Pancreas (tissue), 10 donors: ENCODE data around the gene WNT10A. TPM values are rescaled to one million over a fixed set of nuclear protein-coding genes. Genes with fewer than 3 reads are reported as not detected.
"Not testable (repeated sequence)": the region's sequence is repeated elsewhere in the genome, so short reads cannot be mapped to it uniquely, and the experiment has no call there.

Source experiments
- ATAC-seq, 4 donors: fragments of 200-7000 bp; cut with Tn5 transposase; one replicate each; pipeline versions ENCODE4 v1.8.0 to v1.9.1; 2020; ENCODE audit warnings: mild to moderate bottlenecking in 4 of 4, moderate library complexity in 4 of 4
- DNase-seq, 6 donors: peaks; one replicate each; pipeline ENCODE4 v3.0.0-alpha.2; 2020
- FAIRE-seq: peaks from 2 replicates; lab custom pipeline; 2012; peaks lifted over from hg19 to GRCh38; lab: Jason Lieb, UNC
- H3K27ac ChIP-seq, 4 donors: fragments of 200-600 bp; sonication (generic); 1 replicate in 3 of 4; 2 replicates in 1 of 4; pipeline versions ENCODE4 v1.5.0 to v1.8.0; 2020
- H3K27me3 ChIP-seq, 4 donors: fragments of 200-600 bp; one replicate each; pipeline ENCODE4 v1.8.0; 2021
- H3K36me3 ChIP-seq, 3 donors: fragments of 200-600 bp; sonication (generic) in 1 of 3; one replicate each; pipeline versions ENCODE4 v1.5.0 to v1.8.0; 2020 to 2021
- H3K4me1 ChIP-seq, 3 donors: fragments of 200-600 bp; one replicate each; pipeline ENCODE4 v1.8.0; 2021
- H3K4me3 ChIP-seq, 4 donors: fragments of 200-600 bp; sonication (generic) in 2 of 4; one replicate each; pipeline versions ENCODE4 v1.5.0 to v1.8.0; 2020 to 2021
- H3K9me3 ChIP-seq, 4 donors: fragments of 200-600 bp; one replicate each; pipeline ENCODE4 v1.8.0; 2021
- CTCF ChIP-seq, 4 donors: fragments of 200-600 bp; sonication (generic) in 3 of 4; IDR thresholded peaks; one replicate each; pipeline versions ENCODE4 v1.5.0 to v1.8.0; 2021; ENCODE audit warnings: antibody characterized with exemption in 4 of 4
- WGBS, 2 donors: extraction: QIAGEN DNeasy Blood & Tissue Kit; methylation state at CpG; one replicate each; pipeline ENCODE4 v1.1.7; 2013; 5-methylcytosine and 5-hydroxymethylcytosine counted together
- intact Hi-C, 3 donors: fragments of 100-400 bp; cut with DNase I; formaldehyde crosslinking; loops; one replicate each; pipeline versions ENCODE4 v1.11.1 to v1.14.2; 2022
- polyA plus RNA-seq, 2 donors: library from polyadenylated mRNA; stranded (reverse); fragments of 200-250 nt; gene quantifications; one replicate each; pipeline ENCODE4 v1.2.3, GENCODE V29; 2013
- total RNA-seq, 6 donors: library from RNA; stranded (reverse); fragmentation: NEBNext Ultra II Directional in 4 of 6; extraction: Animal tissue kit (Norgen Biotek cat#: 25700) in 4 of 6; gene quantifications; one replicate each; pipeline versions ENCODE4 v1.2.1 to v1.2.4, GENCODE V29; 2021 to 2023
- donor health status: healthy with polysubstance abuse.
- donor health status: DM: no; HTN: no; CAD: no; lungs with moderate emphysema.
- donor health status: DM: no; HTN: no; CAD: no.
- donor health status: control.
- donor health status: control.
- donor health status: Bipolar disorder and iron deficiency.
- donor health status: DM: yes; HTN: yes; CAD: no.
- donor health status: DM: no; HTN: no; CAD: no.
- donor health status: DM: no; HTN: no; CAD: no.
- donor health status: DM: yes; HTN: yes; CAD: no.

Gene WNT10A
- total and polyA plus RNA-seq, 8 donors = 0.05 to 1.5 (median 0.23) TPM; not detected in 3

GRCh38 chr2:218833023-218833609, 47.5 kb upstream of the WNT10A start:
- H3K4me3 ChIP-seq = no peak overlapping the region
- intact Hi-C loops = no loop called here
- H3K27me3 ChIP-seq = no peaks in the 10 kb centered on the region
- DNase-seq (no peak), FAIRE-seq (no peak), ATAC-seq (no peak)
- no peaks in the 10 kb centered on the region for H3K9me3 ChIP-seq
- 62 to 67% methylated on average over 4 of the region's 4 CpGs for WGBS, 2 donors
- H3K4me1 ChIP-seq = no peaks in the 10 kb centered on the region
- no peak overlapping the region for H3K27ac ChIP-seq
- TF ChIP-seq CTCF (IDR thresholded peaks at IDR 0.05) = no peak
- no peaks in the 10 kb centered on the region for H3K36me3 ChIP-seq

GRCh38 chr2:218834685-218835084, 46.0 kb upstream of the WNT10A start:
- no peaks in the 10 kb centered on the region for H3K27me3 ChIP-seq
- no peak for TF ChIP-seq CTCF (IDR thresholded peaks at IDR 0.05)
- no peak overlapping the region for H3K27ac ChIP-seq
- no peaks in the 10 kb centered on the region for H3K36me3 ChIP-seq
- no peaks in the 10 kb centered on the region for H3K9me3 ChIP-seq
- 42 to 51% methylated on average over 4 of the region's 4 CpGs for WGBS, 2 donors
- DNase-seq (no peak), FAIRE-seq (no peak), ATAC-seq (no peak)
- no peak overlapping the region for H3K4me3 ChIP-seq
- no peaks in the 10 kb centered on the region for H3K4me1 ChIP-seq
- intact Hi-C loops = no loop called here

- H3K4me3 ChIP-seq = no peak overlapping the region
- intact Hi-C loops = no loop called here
- no peaks in the 10 kb centered on the region for H3K4me1 ChIP-seq
- H3K27ac ChIP-seq = no peak overlapping the region
- 26 to 28% methylated on average over 2 of the region's 2 CpGs for WGBS, 2 donors
- H3K9me3 ChIP-seq = no peaks in the 10 kb centered on the region
- H3K27me3 ChIP-seq = no peaks in the 10 kb centered on the region
- no peaks in the 10 kb centered on the region for H3K36me3 ChIP-seq
- ATAC-seq = no peak
- no peak for FAIRE-seq
- DNase-seq = no peak
- TF ChIP-seq CTCF (IDR thresholded peaks at IDR 0.05) = no peak
Measured at GRCh38 chr2:218837495-218837894, 43.2 kb upstream of the WNT10A start.

GRCh38 chr2:218839430-218839829, 41.2 kb upstream of the WNT10A start:
- Histone ChIP-seq H3K4me3 (no peak overlapping the region), H3K36me3 (no peaks in the 10 kb centered on the region), H3K4me1 (no peaks in the 10 kb centered on the region), H3K9me3 (no peaks in the 10 kb centered on the region), H3K27me3 (no peaks in the 10 kb centered on the region), H3K27ac (no peak overlapping the region)
- no peak for DNase-seq
- peak in 1 of 4 donors; percentile 49 for ATAC-seq
- no peak for FAIRE-seq
- WGBS, 2 donors = 52 to 64% methylated on average over 4 of the region's 4 CpGs
- intact Hi-C loops = no loop called here
- no peak for TF ChIP-seq CTCF (IDR thresholded peaks at IDR 0.05)

GRCh38 chr2:218839888-218840287, 40.8 kb upstream of the WNT10A start:
- Histone ChIP-seq H3K27ac (no peak overlapping the region), H3K4me1 (no peaks in the 10 kb centered on the region), H3K27me3 (no peaks in the 10 kb centered on the region), H3K9me3 (no peaks in the 10 kb centered on the region), H3K36me3 (no peaks in the 10 kb centered on the region), H3K4me3 (no peak overlapping the region)
- no peak for FAIRE-seq
- DNase-seq = no peak
- intact Hi-C loops = no loop called here
- WGBS, 2 donors = 49 to 59% methylated on average over 1 of the region's 1 CpG
- TF ChIP-seq CTCF (IDR thresholded peaks at IDR 0.05) = no peak
- ATAC-seq = no peak

GRCh38 chr2:218844334-218844733, 36.3 kb upstream of the WNT10A start:
- H3K9me3 ChIP-seq, H3K4me1 ChIP-seq, FAIRE-seq, H3K27me3 ChIP-seq, DNase-seq, H3K36me3 ChIP-seq, H3K27ac ChIP-seq, ATAC-seq, intact Hi-C loops, H3K4me3 ChIP-seq: not testable (repeated sequence)
- 83 to 90% methylated on average over 5 of the region's 5 CpGs for WGBS, 2 donors

- intact Hi-C loops, H3K9me3 ChIP-seq, H3K4me3 ChIP-seq, H3K27ac ChIP-seq, ATAC-seq, H3K36me3 ChIP-seq, H3K27me3 ChIP-seq, FAIRE-seq, H3K4me1 ChIP-seq, DNase-seq: not testable (repeated sequence)
- WGBS, 2 donors = 71 to 77% methylated on average over 7 to 18 of the region's 18 CpGs
Measured at GRCh38 chr2:218846963-218847362, 33.7 kb upstream of the WNT10A start.
